Measurements from ENCODE around the gene ITFG2.

GRCh38 chr12:2805143-2805520, 7.3 kb upstream of the ITFG2 start:
- no peak for TF ChIP-seq CTCF (IDR thresholded peaks at IDR 0.05; ENCODE audit: low read depth, low read length)
- no peak for TF ChIP-seq EZH2phosphoT487 (IDR thresholded peaks at IDR 0.05; ENCODE audit: low read depth)

Data from OCI-LY3 (cell line).